Activated T-helper 1 cell treated with anti-CD3 and anti-CD28 coated beads, Interleukin-12 subunit alpha, Interleukin-12 subunit beta, Interleukin-2, Interleukin-4 antibody, amounts not matched to agents 30 ng/mL and 10 ng/mL and 1 ng/mL, durations not matched to agents 14 hours and 24 hours and 36 hours (primary cell): ENCODE results near the gene TEX35. TPM values are rescaled to one million over a fixed set of nuclear protein-coding genes. Genes with fewer than 3 reads are reported as not detected.
"Not testable (repeated sequence)": the region's sequence is repeated elsewhere in the genome, so short reads cannot be mapped to it uniquely, and the experiment has no call there.

Experiments used
- DNase-seq: peaks from one replicate; pipeline ENCODE4 v3.0.0; 2021; ENCODE audit warnings: low spot score
- H3K27ac Mint-ChIP-seq: one replicate; pipeline ENCODE4 v1.8.0; 2021; ENCODE audit warnings: mild to moderate bottlenecking, mixed read lengths
- H3K27me3 Mint-ChIP-seq: one replicate; pipeline ENCODE4 v1.8.0; 2022; ENCODE audit warnings: mild to moderate bottlenecking, moderate library complexity, mixed read lengths; ENCODE audit not compliant: insufficient read depth
- H3K36me3 Mint-ChIP-seq: one replicate; pipeline ENCODE4 v1.8.0; 2021; ENCODE audit warnings: low read depth, mixed read lengths
- H3K4me1 Mint-ChIP-seq: one replicate; pipeline ENCODE4 v1.8.0; 2021; ENCODE audit warnings: low read depth, mixed read lengths
- H3K4me3 Mint-ChIP-seq: one replicate; pipeline ENCODE4 v1.8.0; 2021; ENCODE audit warnings: mild to moderate bottlenecking, moderate library complexity, mixed read lengths
- H3K9me3 Mint-ChIP-seq: one replicate; pipeline ENCODE4 v1.8.0; 2021; ENCODE audit warnings: mixed read lengths
- intact Hi-C: fragments of 100-400 bp; cut with micrococcal nuclease; formaldehyde crosslinking; loops from one replicate; pipeline ENCODE4 v1.15.1; 2024
- total RNA-seq: library from RNA; stranded (reverse); gene quantifications from 2 replicates; pipeline ENCODE4 v1.2.3, GENCODE V29; 2022

Gene TEX35
- total RNA-seq, 1 donor from 2014 or later = not detected

- DNase-seq = no peak
- Mint-ChIP-seq H3K4me3 (no peak within 1 kb of the TSS), H3K4me1 (no peaks in the 10 kb centered on the region), H3K27ac (no peak within 1 kb of the TSS), H3K27me3 (no peaks in the 10 kb centered on the region), H3K36me3 (no peaks in the 10 kb centered on the region), H3K9me3 (no peaks in the 10 kb centered on the region)
- intact Hi-C loops = no loop called here
Measured at GRCh38 chr1:178496410-178497135, 16.3 kb upstream of the TEX35 start, which contains the start of gene CLEC20A. TSS of gene CLEC20A (minus strand) at chr1:178496964. CDS start at chr1:178496939, 25 bp downstream.

- intact Hi-C loops = no loop called here
- Mint-ChIP-seq H3K9me3 (no peaks in the 10 kb centered on the region), H3K4me3 (no peak overlapping the region), H3K27me3 (no peaks in the 10 kb centered on the region), H3K4me1 (no peaks in the 10 kb centered on the region), H3K36me3 (no peaks in the 10 kb centered on the region), H3K27ac (no peak overlapping the region)
- no peak for DNase-seq
Measured at GRCh38 chr1:178497903-178498478, 14.9 kb upstream of the TEX35 start.

- DNase-seq = no peak
- Mint-ChIP-seq H3K27ac (no peak overlapping the region), H3K36me3 (no peaks in the 10 kb centered on the region), H3K27me3 (no peaks in the 10 kb centered on the region), H3K4me1 (no peaks in the 10 kb centered on the region), H3K4me3 (no peak overlapping the region), H3K9me3 (no peaks in the 10 kb centered on the region)
- intact Hi-C loops = no loop called here
Measured at GRCh38 chr1:178498896-178499675, 13.8 kb upstream of the TEX35 start.

GRCh38 chr1:178500091-178500770 is 12.7 kb upstream of the TEX35 start:
- Mint-ChIP-seq H3K4me3 (no peak overlapping the region), H3K9me3 (no peaks in the 10 kb centered on the region)
- intact Hi-C loops = loop anchor here (2.0 kb wide), 1 partner anchor 189 kb away; no protein-coding TSS in a partner anchor

GRCh38 chr1:178500936-178501554 is 11.9 kb upstream of the TEX35 start:
- no peaks in the 10 kb centered on the region for H3K36me3 Mint-ChIP-seq
- no peak for DNase-seq
- H3K9me3 Mint-ChIP-seq = no peaks in the 10 kb centered on the region
- no peaks in the 10 kb centered on the region for H3K4me1 Mint-ChIP-seq
- H3K27ac Mint-ChIP-seq = no peak overlapping the region
- intact Hi-C loops = loop anchor here (2.0 kb wide), 1 partner anchor 190 kb away; no protein-coding TSS in a partner anchor
- no peaks in the 10 kb centered on the region for H3K27me3 Mint-ChIP-seq
- no peak overlapping the region for H3K4me3 Mint-ChIP-seq

More at GRCh38 chr1:178500091-178500770, 12.7 kb upstream of the TEX35 start:
- no peaks in the 10 kb centered on the region for H3K4me1 Mint-ChIP-seq
- no peak for DNase-seq
- H3K36me3 Mint-ChIP-seq = no peaks in the 10 kb centered on the region
- no peak overlapping the region for H3K27ac Mint-ChIP-seq
- H3K27me3 Mint-ChIP-seq = no peaks in the 10 kb centered on the region

- Mint-ChIP-seq H3K9me3 (no peaks in the 10 kb centered on the region), H3K36me3 (no peaks in the 10 kb centered on the region), H3K27me3 (no peaks in the 10 kb centered on the region), H3K4me3 (no peak overlapping the region), H3K27ac (no peak overlapping the region), H3K4me1 (no peaks in the 10 kb centered on the region)
- DNase-seq = peak; percentile 31
- intact Hi-C loops = loop anchor here (2.0 kb wide), 1 partner anchor 191 kb away; no protein-coding TSS in a partner anchor
Measured at GRCh38 chr1:178501705-178502329, 11.1 kb upstream of the TEX35 start.

GRCh38 chr1:178502330-178502714 is 10.6 kb upstream of the TEX35 start:
- Mint-ChIP-seq H3K9me3 (no peaks in the 10 kb centered on the region), H3K4me3 (no peak overlapping the region), H3K27me3 (no peaks in the 10 kb centered on the region), H3K36me3 (no peaks in the 10 kb centered on the region), H3K4me1 (no peaks in the 10 kb centered on the region), H3K27ac (no peak overlapping the region)
- intact Hi-C loops = no loop called here
- no peak for DNase-seq

- no peak overlapping the region for H3K4me3 Mint-ChIP-seq
- DNase-seq = no peak
- H3K4me1 Mint-ChIP-seq = no peaks in the 10 kb centered on the region
- H3K27me3 Mint-ChIP-seq = no peaks in the 10 kb centered on the region
- intact Hi-C loops = no loop called here
- no peaks in the 10 kb centered on the region for H3K36me3 Mint-ChIP-seq
- no peak overlapping the region for H3K27ac Mint-ChIP-seq
- no peaks in the 10 kb centered on the region for H3K9me3 Mint-ChIP-seq
Measured at GRCh38 chr1:178502856-178503255, 10.1 kb upstream of the TEX35 start.

GRCh38 chr1:178503316-178503715 is 9.6 kb upstream of the TEX35 start:
- H3K27ac Mint-ChIP-seq, DNase-seq, H3K4me1 Mint-ChIP-seq, H3K9me3 Mint-ChIP-seq, intact Hi-C loops, H3K27me3 Mint-ChIP-seq, H3K36me3 Mint-ChIP-seq, H3K4me3 Mint-ChIP-seq: not testable (repeated sequence)

GRCh38 chr1:178503849-178504248 is 9.1 kb upstream of the TEX35 start:
- H3K36me3 Mint-ChIP-seq = no peaks in the 10 kb centered on the region
- no peak overlapping the region for H3K27ac Mint-ChIP-seq
- H3K27me3 Mint-ChIP-seq = no peaks in the 10 kb centered on the region
- H3K4me3 Mint-ChIP-seq = no peak overlapping the region
- H3K9me3 Mint-ChIP-seq = no peaks in the 10 kb centered on the region
- no peaks in the 10 kb centered on the region for H3K4me1 Mint-ChIP-seq
- DNase-seq = no peak
- intact Hi-C loops = no loop called here

- Mint-ChIP-seq H3K4me3 (no peak overlapping the region), H3K4me1 (no peaks in the 10 kb centered on the region), H3K27ac (no peak overlapping the region), H3K9me3 (no peaks in the 10 kb centered on the region), H3K36me3 (no peaks in the 10 kb centered on the region), H3K27me3 (no peaks in the 10 kb centered on the region)
- no peak for DNase-seq
- intact Hi-C loops = no loop called here
Measured at GRCh38 chr1:178504286-178504685, 8.6 kb upstream of the TEX35 start.

GRCh38 chr1:178506177-178506576 is 6.7 kb upstream of the TEX35 start:
- no peak for DNase-seq
- no peaks in the 10 kb centered on the region for H3K4me1 Mint-ChIP-seq
- no peak overlapping the region for H3K27ac Mint-ChIP-seq
- no peak overlapping the region for H3K4me3 Mint-ChIP-seq
- no peaks in the 10 kb centered on the region for H3K9me3 Mint-ChIP-seq
- H3K27me3 Mint-ChIP-seq = no peaks in the 10 kb centered on the region
- no peaks in the 10 kb centered on the region for H3K36me3 Mint-ChIP-seq
- intact Hi-C loops = no loop called here
